GM18909 (cell line): ENCODE results near the gene ADPGK.

ENCODE experiments used
- ATAC-seq: cut with Tn5 transposase; IDR thresholded peaks from one replicate; pipeline ENCODE4 v1.9.1; 2021; ENCODE audit warnings: mild to moderate bottlenecking; ENCODE audit not compliant: unreplicated experiment, poor library complexity

The ADPGK gene

DNA sequence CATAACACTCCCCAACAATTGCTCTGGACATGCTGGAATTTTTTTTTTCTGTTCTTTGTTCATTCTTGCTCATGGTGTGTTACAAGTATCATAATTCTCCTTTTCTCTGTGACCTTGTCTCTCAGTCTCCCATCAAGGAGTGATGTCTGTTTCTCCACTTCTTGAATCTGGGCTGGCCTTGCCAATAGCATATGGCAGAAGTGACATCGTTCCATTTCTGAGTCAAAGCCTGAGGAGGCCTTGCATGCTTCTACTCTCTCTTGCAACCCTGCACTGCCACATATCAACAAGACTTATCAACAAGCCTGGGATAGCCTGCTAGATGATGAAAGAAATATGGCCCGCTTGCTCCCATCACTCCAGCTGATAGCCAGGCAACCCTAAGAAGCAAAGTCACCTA lies 8.9 kb upstream of the ADPGK start:
- ATAC-seq: no peak

DNA sequence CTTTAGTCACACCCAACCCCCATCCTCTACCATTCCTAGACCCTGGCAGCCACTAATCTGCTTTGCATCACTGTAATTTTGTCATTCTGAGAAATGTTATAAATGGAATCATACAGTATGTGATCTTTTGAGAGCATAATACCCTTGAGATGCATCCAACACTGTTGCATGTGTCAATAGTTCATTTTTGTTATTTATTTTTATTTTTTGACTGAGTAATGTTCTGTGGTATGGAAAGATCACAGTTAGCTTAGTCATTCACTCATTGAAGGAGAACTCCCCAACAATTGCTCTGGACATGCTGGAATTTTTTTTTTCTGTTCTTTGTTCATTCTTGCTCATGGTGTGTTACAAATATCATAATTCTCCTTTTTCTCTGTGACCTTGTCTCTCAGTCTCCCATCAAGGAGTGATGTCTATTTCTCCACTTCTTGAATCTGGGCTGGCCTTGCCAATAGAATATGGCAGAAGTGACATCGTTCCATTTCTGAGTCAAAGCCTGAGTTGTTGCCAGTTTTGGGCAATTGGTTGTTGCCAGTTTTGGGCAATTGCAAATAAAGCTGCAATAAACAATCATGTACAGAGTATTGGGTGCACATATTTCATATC lies 6.8 kb upstream of the ADPGK start:
- no peak for ATAC-seq

DNA sequence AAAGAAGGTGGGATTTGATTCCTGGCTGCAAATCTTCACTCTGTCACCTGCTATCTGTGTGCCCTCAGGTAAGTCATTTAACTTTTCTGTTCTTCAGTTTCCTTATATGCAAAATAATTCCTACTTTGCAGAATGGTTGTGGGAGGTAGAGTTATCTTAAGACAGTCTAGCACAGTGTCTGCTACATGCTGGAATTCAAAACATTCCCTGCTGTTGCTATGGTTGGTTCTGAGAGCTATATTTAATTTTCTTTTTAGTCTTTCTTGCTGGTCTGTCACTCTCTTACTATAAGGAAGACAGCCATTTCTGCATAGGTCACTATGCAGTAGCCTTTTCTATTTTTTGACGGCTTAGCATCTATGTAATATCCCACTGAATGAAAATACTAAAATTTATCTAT lies 4.0 kb upstream of the ADPGK start:
- no peak for ATAC-seq

DNA sequence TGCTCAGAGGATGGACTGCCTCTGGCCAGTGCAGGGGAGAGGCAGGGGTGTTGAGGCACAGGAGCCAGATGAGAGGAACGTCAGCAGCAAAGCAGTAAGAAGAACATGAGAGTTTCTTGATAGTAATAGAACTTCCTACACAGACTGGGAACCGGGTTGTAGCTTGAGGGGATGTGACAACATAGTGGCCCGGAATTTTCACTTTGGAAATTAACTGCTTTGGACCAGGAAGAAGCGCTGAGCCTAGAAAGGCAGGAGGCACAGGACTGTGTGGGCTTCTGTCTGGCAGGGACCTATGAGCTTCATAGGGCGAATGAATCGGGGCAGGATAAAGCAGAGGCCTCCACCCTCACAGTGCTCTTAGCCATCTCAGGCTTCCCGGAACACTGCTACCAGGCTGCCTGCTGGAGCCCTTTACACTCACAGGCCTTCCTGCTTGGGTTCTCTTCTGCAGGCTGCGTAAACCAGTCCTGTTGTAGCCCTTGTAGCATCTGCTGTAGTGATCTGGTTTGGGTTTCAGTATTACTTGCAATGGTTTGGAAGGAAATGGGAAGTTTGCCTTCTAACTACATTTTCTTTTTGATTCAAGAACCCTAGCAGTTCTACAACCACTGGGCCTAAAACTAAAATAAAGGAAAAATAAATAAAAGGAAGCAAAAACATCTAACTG lies 3.3 kb upstream of the ADPGK start:
- ATAC-seq: no peak

DNA sequence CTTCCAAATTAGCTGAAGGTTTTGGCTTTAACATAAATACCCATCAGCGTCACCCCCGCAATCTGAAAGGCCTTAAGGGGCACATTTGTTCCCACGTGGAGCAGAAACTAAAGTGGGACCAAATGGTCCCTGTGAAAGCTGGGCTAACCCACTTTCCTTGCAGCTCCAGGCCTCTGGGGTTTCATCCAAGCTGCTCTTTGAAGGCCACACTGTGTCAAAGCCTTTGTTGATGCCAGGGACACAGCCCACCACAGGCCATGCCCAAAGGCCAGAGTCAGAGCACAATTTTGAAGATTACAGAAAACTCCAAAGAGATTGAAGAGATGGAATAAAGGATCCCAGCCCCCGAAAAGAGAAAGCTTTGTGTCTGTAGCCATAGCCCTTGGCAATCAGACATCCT lies 2.7 kb upstream of the ADPGK start:
- ATAC-seq: no peak

DNA sequence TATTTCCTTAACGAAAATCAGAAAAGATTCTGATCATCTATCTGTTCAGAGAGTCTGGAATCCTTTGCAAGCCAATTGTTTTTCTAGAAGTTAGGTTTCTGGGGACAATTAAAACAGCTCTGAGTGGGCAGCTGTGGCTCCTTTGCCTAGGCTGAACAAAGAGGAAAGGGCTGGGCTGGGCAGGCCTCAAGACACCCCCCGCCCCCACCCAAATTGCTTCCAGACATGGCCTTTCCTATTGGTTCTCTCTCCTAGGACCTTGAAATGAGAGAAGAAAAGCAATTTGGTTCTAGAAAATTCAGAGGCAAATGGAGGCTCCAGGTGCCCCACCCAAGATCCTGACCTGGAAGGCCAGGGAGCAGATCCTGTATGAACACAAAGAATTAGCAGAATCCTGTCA lies 2.3 kb upstream of the ADPGK start:
- no peak for ATAC-seq

DNA sequence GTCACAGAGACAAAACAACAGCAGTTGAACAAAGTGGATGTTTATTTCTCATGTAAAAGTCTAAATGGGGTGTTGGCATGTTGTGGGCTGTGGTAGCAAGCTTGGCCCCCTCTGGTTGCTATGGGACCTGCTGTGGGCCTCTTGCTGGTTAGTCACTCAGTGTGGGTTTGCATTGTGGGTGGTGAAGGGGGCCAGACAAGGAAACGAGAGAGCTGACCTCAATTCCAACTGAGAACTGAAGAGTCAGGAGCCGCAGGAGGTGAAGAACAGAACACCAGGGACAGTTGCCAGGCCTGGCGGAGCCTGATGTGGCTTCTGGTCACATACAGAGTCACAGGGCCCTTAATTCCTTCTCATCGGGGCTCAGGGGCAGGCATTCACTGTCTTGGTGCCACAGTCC lies 1.9 kb upstream of the ADPGK start:
- no peak for ATAC-seq

DNA sequence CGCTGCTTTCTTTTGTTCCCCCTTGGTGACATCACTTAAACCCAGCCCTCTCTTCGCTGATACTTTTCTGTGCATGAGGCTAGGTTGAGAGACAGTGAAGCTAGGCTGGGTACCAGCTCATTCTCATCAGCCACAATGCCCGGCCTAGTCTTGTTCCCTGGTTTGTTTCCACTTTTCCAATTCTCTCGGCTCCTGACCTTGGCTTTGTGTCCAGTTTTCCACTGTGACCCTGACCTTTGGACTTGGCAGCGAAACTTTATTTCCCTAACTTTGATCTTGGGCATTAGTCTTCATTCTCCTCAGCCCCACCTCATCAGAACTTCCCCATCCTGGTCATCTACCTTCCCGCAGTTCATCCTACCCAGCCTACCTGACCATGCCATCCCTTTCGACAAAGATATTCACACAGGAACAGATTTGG lies 908 bp upstream of the ADPGK start:
- no peak for ATAC-seq

DNA sequence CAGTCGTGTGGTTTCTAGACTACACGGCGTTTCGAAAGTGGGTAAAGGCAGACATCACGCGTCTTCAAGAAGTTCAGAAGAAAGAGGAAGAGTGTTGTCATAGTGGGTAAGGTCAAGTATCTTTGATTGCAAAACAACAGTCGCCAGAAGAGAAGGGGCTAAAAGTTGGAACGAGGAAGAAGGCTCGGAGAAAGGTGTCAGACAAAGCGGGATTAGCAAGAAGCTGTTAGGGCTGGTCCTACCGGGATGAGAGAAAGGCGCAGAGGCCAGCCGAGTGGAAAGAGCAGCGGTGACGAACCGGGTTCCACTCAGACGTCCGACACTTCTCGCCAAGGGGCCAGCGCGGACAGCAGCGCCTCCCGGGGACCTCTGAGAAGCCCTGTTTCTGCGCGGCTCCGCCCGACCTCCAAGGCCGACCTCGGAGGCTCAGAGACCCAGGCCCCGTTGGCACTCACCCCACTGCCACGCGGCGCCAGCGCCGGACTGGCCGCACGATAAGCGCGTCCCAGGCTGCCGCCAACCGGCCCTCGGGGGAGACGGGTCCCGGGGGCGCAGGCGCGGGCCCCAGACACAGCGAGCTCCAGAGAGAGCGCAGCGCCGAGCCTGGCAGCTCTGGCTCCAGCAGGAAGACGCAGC lies 436 bp downstream of the ADPGK start:
- peak; percentile 45 for ATAC-seq

DNA sequence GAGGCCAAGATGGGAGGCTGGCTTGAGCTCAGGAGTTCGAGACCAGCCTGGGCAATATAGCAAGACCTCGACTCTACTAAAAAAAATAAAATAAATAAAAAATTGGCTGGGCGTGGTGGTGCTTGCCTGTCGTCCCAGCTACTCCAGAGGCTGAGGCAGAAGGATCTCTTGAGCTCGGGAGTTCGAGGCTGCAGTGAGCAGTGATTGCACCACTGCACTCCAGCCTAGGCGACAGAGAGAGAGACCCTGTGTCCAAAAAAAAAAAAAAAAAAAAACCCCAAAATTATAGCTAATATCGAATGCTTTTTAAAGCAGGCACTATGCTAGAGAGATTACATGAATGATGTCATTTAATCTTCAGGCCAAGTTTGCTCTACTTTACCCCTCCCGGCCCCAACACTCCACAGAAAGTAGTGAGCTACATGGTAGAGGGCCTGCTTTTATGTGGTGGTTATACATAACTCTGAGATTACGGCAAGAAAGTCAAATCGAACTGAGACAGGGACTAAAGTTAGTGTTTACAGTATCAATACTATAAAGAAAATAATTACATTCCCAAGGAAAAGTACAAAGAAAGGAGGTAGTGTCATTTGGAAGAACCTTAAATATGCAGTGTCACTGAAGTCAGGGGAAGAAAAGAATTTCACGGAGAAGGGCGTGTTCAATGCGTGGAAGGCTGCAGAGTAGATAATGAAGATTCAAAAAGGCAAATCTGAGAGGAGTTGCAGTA lies 1.1 kb downstream of the ADPGK start:
- ATAC-seq: no peak

DNA sequence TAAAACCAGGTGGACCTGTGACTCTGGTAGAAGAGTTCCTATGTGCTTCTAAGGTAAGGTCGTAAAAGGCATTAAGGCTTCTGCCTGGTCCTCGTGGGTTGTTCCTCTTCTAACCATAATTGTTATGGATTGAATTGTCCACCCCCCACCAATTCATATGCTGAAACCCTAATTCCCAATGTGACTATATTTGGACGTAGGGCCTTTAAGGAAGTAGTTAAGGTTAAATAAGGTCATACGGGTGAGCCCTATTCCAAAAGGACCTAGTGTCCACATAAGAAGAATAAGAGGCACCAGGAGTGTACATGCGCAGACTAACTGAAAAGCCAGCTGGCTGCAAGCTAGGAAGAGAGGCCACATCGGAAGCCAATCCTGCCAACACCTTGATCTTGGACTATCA lies 1.9 kb downstream of the ADPGK start:
- no peak for ATAC-seq

DNA sequence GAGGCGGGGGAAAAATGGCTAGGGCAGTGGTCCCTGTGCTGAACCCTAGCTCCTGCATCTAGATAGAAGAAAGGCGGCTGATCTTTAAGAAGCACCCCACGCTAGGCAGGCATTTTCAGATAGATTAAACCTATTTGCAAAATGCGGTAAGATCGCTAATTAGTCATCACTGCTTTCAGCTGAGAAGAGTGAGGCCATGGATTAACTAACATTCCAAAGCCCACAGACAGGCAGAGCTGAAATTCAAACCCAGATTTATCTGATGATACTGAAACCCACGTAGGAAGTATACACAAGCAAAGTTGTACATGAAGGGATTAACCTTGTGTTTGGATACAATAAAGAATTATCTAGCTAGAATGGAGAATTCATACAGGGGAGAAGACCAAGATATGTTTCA lies 4.8 kb downstream of the ADPGK start:
- ATAC-seq: no peak

DNA sequence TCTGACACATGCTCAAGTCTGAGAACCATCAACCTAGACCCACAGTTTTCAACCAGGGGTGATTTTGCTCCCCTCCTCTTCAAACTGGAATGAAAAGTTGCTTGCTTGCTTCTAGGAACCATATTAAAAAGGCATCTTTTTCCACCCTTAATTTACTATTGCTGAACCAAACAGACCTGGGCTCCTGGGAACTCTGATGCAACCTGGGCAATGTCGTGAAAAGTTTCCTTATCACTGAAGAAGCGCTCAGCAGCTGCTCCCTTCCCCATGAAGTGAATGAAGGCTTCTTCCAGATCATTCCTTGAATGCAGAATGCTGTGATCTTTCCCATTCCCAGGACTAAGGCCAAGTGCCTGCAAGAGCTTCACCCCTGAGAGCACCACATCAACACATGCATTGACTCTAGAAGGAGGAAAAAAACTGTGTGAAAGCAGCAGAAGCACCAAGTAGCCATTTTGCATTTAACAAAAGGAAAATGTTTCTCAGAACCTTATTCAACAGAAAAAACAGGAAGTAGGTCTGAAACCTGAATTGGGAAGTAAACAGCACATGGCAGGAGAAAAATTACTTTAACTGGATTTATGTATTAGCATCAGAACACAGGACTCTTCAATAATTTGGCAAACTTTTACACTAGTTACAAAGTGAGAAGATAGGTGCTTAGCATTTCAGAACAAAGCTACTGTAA lies 8.7 kb downstream of the ADPGK start:
- ATAC-seq: no peak

DNA sequence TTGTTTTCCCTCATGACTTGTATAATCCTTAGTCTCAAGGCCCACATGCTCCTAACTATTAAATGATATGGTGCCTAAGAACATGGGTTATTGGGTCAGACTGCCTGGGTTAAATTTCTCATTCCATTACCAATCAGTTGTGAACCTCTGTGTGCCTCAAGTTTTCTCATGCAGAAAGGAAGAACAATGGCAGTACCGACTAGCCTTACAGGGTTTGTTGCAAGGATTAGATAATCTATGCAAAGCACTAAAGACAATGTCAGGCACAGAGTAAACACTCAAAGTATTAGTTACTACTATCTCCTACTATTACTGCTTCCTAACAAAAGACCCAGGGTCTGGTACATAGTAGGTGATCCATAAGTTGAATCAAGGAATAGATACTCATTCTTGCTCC lies 12.2 kb downstream of the ADPGK start:
- no peak for ATAC-seq

DNA sequence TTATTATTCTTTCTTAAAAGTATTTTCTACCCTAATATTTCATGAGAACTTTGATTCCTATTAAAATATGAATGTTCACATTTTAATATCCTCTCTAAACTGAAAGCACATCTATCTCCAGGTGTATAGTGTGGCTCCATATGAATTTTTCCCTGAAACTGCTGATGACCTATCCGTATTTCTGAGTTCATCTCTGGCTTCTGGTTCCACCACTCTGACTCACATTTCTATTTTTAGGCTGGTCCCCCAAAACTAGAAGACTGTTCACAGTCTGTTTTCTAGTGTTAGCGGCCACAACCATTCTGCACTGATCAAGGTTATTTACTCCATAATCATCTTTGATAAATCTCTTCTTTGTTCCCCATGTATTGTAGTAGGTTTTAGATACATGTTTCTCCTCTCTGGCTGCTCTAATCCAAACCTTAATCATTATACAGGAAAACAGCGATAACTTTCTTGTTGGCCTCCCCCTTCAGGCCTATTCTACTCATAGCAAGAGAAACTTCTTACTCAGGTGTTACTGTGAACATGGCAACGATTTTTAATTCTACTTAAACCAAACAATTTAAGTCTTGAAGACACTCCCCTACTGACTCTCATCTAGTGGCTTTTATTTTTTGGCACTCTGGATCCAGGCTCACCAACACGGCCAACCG lies 12.8 kb downstream of the ADPGK start:
- ATAC-seq: no peak

DNA sequence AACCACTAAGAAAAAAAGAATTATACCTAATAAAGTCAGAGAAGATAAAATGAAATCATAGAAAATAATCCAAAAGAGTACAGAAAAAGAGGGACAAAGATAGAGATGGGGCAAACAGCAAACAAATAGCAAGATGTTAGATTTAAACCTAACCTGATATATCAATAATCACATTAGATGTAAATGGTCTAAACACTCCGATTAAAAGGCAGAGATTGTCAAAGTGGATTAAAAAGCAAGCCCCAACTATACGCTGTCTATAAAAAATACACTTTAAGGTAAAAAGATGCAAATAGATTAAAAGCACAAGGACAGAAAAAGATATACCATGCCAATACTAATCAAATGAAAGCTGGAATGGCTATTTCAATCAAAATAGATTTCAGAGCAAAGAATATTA lies 16.8 kb downstream of the ADPGK start:
- ATAC-seq: no peak

DNA sequence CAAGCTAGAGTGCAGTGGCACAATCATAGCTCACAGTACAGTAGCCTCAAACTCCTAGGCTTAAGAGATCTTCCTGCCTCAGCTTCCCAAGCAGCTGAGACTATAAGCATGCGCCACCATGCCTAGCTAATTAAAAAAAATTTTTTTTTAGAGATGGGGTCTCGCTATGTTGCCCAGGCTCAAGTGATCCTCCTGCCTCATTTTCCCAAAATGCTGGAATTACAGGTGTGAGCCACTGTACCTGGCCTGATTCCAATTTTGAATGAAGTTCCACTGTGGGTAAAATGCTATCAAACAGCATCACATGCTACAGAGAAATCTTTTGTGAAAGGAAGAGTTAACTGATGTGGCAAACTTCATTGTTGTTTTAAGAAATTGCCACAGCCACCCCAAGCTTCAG lies 17.5 kb downstream of the ADPGK start:
- ATAC-seq: no peak

DNA sequence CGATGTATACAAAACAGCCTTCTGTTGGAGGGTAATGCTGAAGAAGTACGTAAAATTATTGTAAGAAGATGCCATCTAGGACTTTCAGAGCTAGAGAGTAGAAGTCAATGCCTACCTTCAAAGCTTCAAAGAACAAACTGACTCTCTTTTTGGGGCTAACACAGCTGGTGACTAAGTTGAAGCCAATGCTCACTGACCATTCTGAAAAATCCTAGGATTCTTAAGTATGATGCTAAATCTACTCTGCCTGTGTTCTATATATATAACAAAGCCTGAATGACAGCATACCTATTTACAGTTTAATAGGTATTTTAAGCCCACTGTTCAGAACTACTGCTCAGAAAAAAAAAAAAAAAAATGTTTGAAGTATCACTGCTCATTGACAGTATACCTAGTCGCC lies 18.9 kb downstream of the ADPGK start:
- ATAC-seq: no peak

DNA sequence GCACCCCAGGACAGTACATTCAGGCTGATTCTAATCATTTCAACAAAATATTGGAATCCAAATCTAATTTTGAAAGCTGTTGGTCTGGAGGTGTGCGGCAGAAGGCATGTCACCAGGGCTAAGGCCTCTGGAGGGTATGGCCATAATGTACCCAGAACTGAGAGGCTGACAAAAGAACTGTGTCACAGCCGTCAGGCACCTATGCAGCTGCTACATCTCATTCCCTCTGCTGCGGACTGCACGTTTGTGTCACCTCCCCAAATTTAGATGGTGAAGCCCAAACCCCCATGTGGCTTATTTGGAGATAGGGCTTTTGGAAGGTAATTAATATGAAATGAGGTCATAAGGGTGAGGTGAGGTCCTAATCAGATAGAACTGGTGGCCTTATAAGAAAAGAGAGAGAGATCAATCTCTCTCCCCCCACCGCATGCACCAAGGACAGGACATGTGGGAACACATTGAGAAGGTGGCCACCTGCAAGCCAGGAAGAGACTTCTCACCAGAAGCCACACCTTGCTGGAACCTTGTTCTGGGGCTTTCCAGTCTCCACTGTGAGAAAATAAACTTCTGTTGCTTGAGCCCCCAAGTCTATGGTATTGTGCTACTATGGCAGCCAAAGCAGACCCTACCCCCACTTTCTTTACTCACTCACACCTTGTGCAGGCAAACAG lies 22.8 kb downstream of the ADPGK start:
- ATAC-seq: no peak

DNA sequence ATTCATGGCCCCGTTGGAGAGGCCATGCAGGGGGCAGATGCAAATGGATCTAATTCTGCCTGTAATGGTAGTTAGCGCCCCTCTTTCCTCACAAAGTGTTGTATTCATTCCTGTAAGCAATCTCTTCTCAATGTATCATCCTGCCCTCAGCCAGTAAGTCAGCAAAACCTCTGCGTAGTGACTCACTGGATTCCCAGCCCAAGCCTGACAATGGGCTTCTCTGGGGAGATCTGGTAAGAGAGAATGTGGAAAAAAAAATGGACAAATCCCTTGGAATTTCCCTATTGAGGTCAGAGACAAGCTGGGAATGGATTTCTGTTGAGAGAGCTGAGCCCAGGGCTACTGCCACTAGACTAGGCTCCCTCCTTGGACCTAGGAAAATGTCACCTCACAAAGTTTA lies 25.4 kb downstream of the ADPGK start:
- ATAC-seq: no peak
